CD14-positive monocyte (primary cell): Measurements from ENCODE around the gene RPL29. TPM values are rescaled to one million over a fixed set of nuclear protein-coding genes. Genes with fewer than 3 reads are reported as not detected.

ENCODE experiments used
- DNase-seq, 3 donors: peaks; one replicate each; pipeline ENCODE4 v3.0.0-alpha.2; 2011 to 2022
- H2AFZ ChIP-seq: 2 replicates; pipeline ENCODE4 v1.6.0; 2012; ENCODE audit warnings: mild to moderate bottlenecking, low read depth, low read length, inconsistent platforms; ENCODE audit not compliant: insufficient read depth, poor library complexity, severe bottlenecking
- H3K27ac ChIP-seq, 2 donors: 1 replicate in 1 of 2; 2 replicates in 1 of 2; pipeline ENCODE4 v1.5.1; 2012 to 2013; ENCODE audit warnings: low read length in 2 of 2, control low read depth in 1 of 2, inconsistent platforms in 1 of 2, low read depth in 1 of 2, mild to moderate bottlenecking in 1 of 2
- H3K27me3 ChIP-seq, 2 donors: one replicate each; pipeline versions ENCODE4 v1.6.0 to v1.6.1; 2011 to 2013; ENCODE audit warnings: low read length in 2 of 2; ENCODE audit not compliant: control insufficient read depth in 2 of 2, insufficient read depth in 2 of 2
- H3K36me3 ChIP-seq, 2 donors: replicated peaks in 1 of 2; 1 replicate in 1 of 2; 2 replicates in 1 of 2; pipeline versions ENCODE4 v1.5.1 to v1.6.1; 2012 to 2013; ENCODE audit warnings: low read length in 2 of 2, control low read depth in 1 of 2, inconsistent platforms in 1 of 2, mild to moderate bottlenecking in 1 of 2; ENCODE audit not compliant: insufficient read depth in 2 of 2, control insufficient read depth in 1 of 2
- H3K4me1 ChIP-seq, 2 donors: 1 replicate in 1 of 2; 2 replicates in 1 of 2; pipeline versions ENCODE4 v1.5.1 to v1.6.1; 2012 to 2013; ENCODE audit warnings: low read length in 2 of 2, control low read depth in 1 of 2, inconsistent platforms in 1 of 2, mild to moderate bottlenecking in 1 of 2, moderate library complexity in 1 of 2; ENCODE audit not compliant: insufficient read depth in 2 of 2, control insufficient read depth in 1 of 2
- H3K4me2 ChIP-seq: replicated peaks from 2 replicates; pipeline ENCODE3; 2012; ENCODE audit warnings: low read length, moderate library complexity, mild to moderate bottlenecking; ENCODE audit not compliant: poor library complexity, severe bottlenecking; ENCODE audit errors: extremely low read depth
- H3K4me3 ChIP-seq, 3 experiments: fragments of 200-600 bp in 1 of 3; sonication (generic) in 1 of 3; replicated peaks in 1 of 3; 1 replicate in 2 of 3; 2 replicates in 1 of 3; pipeline ENCODE4 v1.5.1; 2011 to 2013; ENCODE audit warnings: low read length in 3 of 3, mild to moderate bottlenecking in 3 of 3, control low read depth in 2 of 3, low read depth in 2 of 3, inconsistent platforms in 1 of 3, moderate library complexity in 1 of 3
- H3K79me2 ChIP-seq: 2 replicates; pipeline ENCODE4 v1.6.0; 2012; ENCODE audit warnings: mild to moderate bottlenecking, control low read depth, inconsistent platforms, low read length, moderate library complexity; ENCODE audit not compliant: insufficient read depth
- H3K9ac ChIP-seq: 2 replicates; pipeline ENCODE4 v1.6.0; 2017; ENCODE audit warnings: low read length, mild to moderate bottlenecking; ENCODE audit not compliant: insufficient read depth, poor library complexity, severe bottlenecking
- H3K9me3 ChIP-seq, 2 donors: replicated peaks in 1 of 2; 1 replicate in 1 of 2; 2 replicates in 1 of 2; pipeline versions ENCODE4 v1.5.1 to v1.6.1; 2012 to 2013; ENCODE audit warnings: low read length in 2 of 2, control low read depth in 1 of 2; ENCODE audit not compliant: control insufficient read depth in 1 of 2, insufficient read depth in 1 of 2
- H4K20me1 ChIP-seq: 2 replicates; pipeline ENCODE4 v1.6.0; 2012; ENCODE audit warnings: mild to moderate bottlenecking, low read length, control low read depth, moderate library complexity; ENCODE audit not compliant: insufficient read depth
- H3K27ac Mint-ChIP-seq, 7 donors: one replicate each; pipeline ENCODE4 v1.8.0; 2020; ENCODE audit warnings: mild to moderate bottlenecking in 7 of 7, mixed read lengths in 7 of 7, moderate library complexity in 6 of 7, inconsistent platforms in 2 of 7
- H3K27me3 Mint-ChIP-seq, 3 donors: one replicate each; pipeline ENCODE4 v1.8.0; 2021 to 2022; ENCODE audit warnings: low read depth in 3 of 3, mild to moderate bottlenecking in 3 of 3, mixed read lengths in 3 of 3, moderate library complexity in 3 of 3, inconsistent platforms in 1 of 3
- H3K36me3 Mint-ChIP-seq, 2 donors: one replicate each; pipeline ENCODE4 v1.8.0; 2020; ENCODE audit warnings: mixed read lengths in 2 of 2, inconsistent platforms in 1 of 2, mild to moderate bottlenecking in 1 of 2
- H3K4me1 Mint-ChIP-seq: one replicate; pipeline ENCODE4 v1.8.0; 2020; ENCODE audit warnings: mild to moderate bottlenecking, mixed read lengths
- H3K4me3 Mint-ChIP-seq, 2 donors: one replicate each; pipeline ENCODE4 v1.8.0; 2020; ENCODE audit warnings: mild to moderate bottlenecking in 2 of 2, mixed read lengths in 2 of 2, moderate library complexity in 1 of 2
- H3K9me3 Mint-ChIP-seq, 7 donors: one replicate each; pipeline ENCODE4 v1.8.0; 2020 to 2022; ENCODE audit warnings: mixed read lengths in 7 of 7, mild to moderate bottlenecking in 6 of 7, moderate library complexity in 6 of 7, inconsistent platforms in 2 of 7
- WGBS: methylation state at CpG from one replicate; pipeline ENCODE4 v1.1.5; 2013; ENCODE audit warnings: missing lambda C conversion rate; ENCODE audit not compliant: insufficient coverage; 5-methylcytosine and 5-hydroxymethylcytosine counted together
- intact Hi-C, 2 donors: fragments of 100-400 bp; cut with micrococcal nuclease; formaldehyde crosslinking; loops; one replicate each; pipeline versions ENCODE4 v1.15.0 to v1.15.1; 2023
- polyA plus RNA-seq, 3 donors: library from polyadenylated mRNA; depleted of rRNA in 1 of 3; unstranded in 2 of 3; stranded (reverse) in 1 of 3; fragments of 300-500 nt in 2 of 3; fragments of >200 nt in 1 of 3; fragmentation: Illumina TruSeq in 2 of 3; gene quantifications; 1 replicate in 2 of 3; 2 replicates in 1 of 3; pipeline ENCODE4 v1.2.3, GENCODE V29; 2012 to 2021
- TF ChIP-seq, protein P1 (sequence below): fragments of 200-600 bp; IDR thresholded peaks from one replicate; pipeline ENCODE4 v1.8.0; 2022; ENCODE audit warnings: antibody characterized with exemption, mild to moderate bottlenecking

RPL29 gene
- polyA plus RNA-seq, 3 donors, result 753 to 2,360 (median 856) TPM

DNA sequence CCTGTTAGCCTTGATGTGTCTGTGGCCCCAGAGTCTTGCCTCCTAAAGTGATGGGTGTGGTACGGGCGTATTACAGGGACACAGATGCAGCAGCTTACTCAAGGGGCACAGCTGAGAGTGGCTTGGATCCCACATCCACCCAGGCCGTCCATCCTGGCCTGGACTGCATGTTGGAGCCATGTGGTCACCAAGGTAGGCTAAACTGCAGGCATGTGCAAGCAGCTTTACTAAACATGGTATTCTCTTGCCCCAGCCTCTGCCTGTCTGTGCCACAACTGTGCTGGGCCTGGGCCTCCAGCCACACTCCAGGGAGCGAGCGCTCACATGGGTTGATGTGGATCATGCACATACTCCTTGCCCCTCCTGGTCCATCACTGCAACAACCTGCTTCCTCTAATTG is 46.6 kb downstream of the RPL29 start:
- Mint-ChIP-seq H3K4me3 (no peak overlapping the region), H3K27ac (no peak overlapping the region), H3K36me3 (no peaks in the 10 kb centered on the region), H3K4me1 (peaks cover 16% of the 10 kb centered on the region), H3K9me3 (peaks cover 0 to 2% (median 0%) of the 10 kb centered on the region in 7 donors), H3K27me3 (peaks cover 2 to 4% (median 2%) of the 10 kb centered on the region in 3 donors)
- 100% methylated on average over 5 of the region's 5 CpGs for WGBS
- no peaks in the 10 kb centered on the region for H3K36me3 ChIP-seq
- intact Hi-C loops, result no loop called here
- no peak overlapping the region for H3K27ac ChIP-seq
- H3K4me3 ChIP-seq, result no peak overlapping the region
- H3K9ac ChIP-seq, result no peak overlapping the region
- H3K27me3 ChIP-seq, result no peaks in the 10 kb centered on the region
- DNase-seq, result no peak
- H3K9me3 ChIP-seq, result no peaks in the 10 kb centered on the region
- H3K4me1 ChIP-seq, result peaks cover 13 to 14% of the 10 kb centered on the region in 2 donors
- H3K79me2 ChIP-seq, result no peaks in the 10 kb centered on the region
- H4K20me1 ChIP-seq, result no peaks in the 10 kb centered on the region
- TF ChIP-seq, protein P1, sequence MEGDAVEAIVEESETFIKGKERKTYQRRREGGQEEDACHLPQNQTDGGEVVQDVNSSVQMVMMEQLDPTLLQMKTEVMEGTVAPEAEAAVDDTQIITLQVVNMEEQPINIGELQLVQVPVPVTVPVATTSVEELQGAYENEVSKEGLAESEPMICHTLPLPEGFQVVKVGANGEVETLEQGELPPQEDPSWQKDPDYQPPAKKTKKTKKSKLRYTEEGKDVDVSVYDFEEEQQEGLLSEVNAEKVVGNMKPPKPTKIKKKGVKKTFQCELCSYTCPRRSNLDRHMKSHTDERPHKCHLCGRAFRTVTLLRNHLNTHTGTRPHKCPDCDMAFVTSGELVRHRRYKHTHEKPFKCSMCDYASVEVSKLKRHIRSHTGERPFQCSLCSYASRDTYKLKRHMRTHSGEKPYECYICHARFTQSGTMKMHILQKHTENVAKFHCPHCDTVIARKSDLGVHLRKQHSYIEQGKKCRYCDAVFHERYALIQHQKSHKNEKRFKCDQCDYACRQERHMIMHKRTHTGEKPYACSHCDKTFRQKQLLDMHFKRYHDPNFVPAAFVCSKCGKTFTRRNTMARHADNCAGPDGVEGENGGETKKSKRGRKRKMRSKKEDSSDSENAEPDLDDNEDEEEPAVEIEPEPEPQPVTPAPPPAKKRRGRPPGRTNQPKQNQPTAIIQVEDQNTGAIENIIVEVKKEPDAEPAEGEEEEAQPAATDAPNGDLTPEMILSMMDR, result no peak
- H2AFZ ChIP-seq, result no peak overlapping the region
- no peak overlapping the region for H3K4me2 ChIP-seq

- Mint-ChIP-seq H3K36me3 (no peaks in the 10 kb centered on the region), H3K27me3 (peaks cover 2 to 4% (median 2%) of the 10 kb centered on the region in 3 donors), H3K4me3 (no peak overlapping the region), H3K27ac (no peak overlapping the region), H3K9me3 (peaks cover 0 to 1% (median 0%) of the 10 kb centered on the region in 7 donors), H3K4me1 (peaks cover 8% of the 10 kb centered on the region)
- Histone ChIP-seq H3K27me3 (no peaks in the 10 kb centered on the region), H4K20me1 (no peaks in the 10 kb centered on the region), H3K9me3 (no peaks in the 10 kb centered on the region), H3K4me2 (no peak overlapping the region), H2AFZ (no peak overlapping the region), H3K4me1 (peaks cover 5 to 8% of the 10 kb centered on the region in 2 donors), H3K79me2 (no peaks in the 10 kb centered on the region), H3K27ac (no peak overlapping the region), H3K9ac (no peak overlapping the region), H3K4me3 (no peak overlapping the region), H3K36me3 (no peaks in the 10 kb centered on the region)
- TF ChIP-seq, protein P1, result no peak
- 92% methylated on average over 9 of the region's 10 CpGs for WGBS
- intact Hi-C loops, result no loop called here
- DNase-seq, result no peak
Measured at GRCh38 chr3:51948016-51948580, 47.6 kb downstream of the RPL29 start.
